Astrocyte (in vitro differentiated cells and primary cell): ENCODE data around the gene METTL25. TPM values are rescaled to one million over a fixed set of nuclear protein-coding genes. Genes with fewer than 3 reads are reported as not detected.

Experiments used
- DNase-seq: peaks from one replicate; pipeline ENCODE4 v3.0.0-alpha.2; 2010; ENCODE audit warnings: low read depth
- FAIRE-seq: peaks from 2 replicates; lab custom pipeline; 2011; peaks lifted over from hg19 to GRCh38; lab: Jason Lieb, UNC
- H2AFZ ChIP-seq: 2 replicates; pipeline ENCODE4 v1.6.0; 2012; ENCODE audit warnings: low read depth, low read length, inconsistent platforms
- H3K27ac ChIP-seq: 2 replicates; pipeline ENCODE4 v1.5.1; 2011; ENCODE audit warnings: low read depth, low read length, inconsistent platforms
- H3K27me3 ChIP-seq: 2 replicates; pipeline ENCODE4 v1.6.0; 2011; ENCODE audit warnings: low read length, inconsistent platforms; ENCODE audit not compliant: insufficient read depth
- H3K36me3 ChIP-seq: 2 replicates; pipeline ENCODE4 v1.5.1; 2011; ENCODE audit warnings: low read length, inconsistent platforms; ENCODE audit not compliant: insufficient read depth
- H3K4me1 ChIP-seq: 2 replicates; pipeline ENCODE4 v1.5.1; 2011; ENCODE audit warnings: low read length, inconsistent platforms; ENCODE audit not compliant: insufficient read depth
- H3K4me2 ChIP-seq: 2 replicates; pipeline ENCODE4 v1.6.0; 2012; ENCODE audit warnings: low read length, inconsistent platforms
- H3K4me3 ChIP-seq: 2 replicates; pipeline ENCODE4 v1.5.1; 2011; ENCODE audit warnings: low read depth, mild to moderate bottlenecking, low read length, inconsistent platforms; ENCODE audit not compliant: insufficient read depth
- H3K79me2 ChIP-seq: 2 replicates; pipeline ENCODE4 v1.6.0; 2012; ENCODE audit warnings: mild to moderate bottlenecking, low read length, inconsistent platforms; ENCODE audit not compliant: insufficient read depth
- H3K9ac ChIP-seq: 2 replicates; pipeline ENCODE4 v1.6.0; 2012; ENCODE audit warnings: mild to moderate bottlenecking, low read length, inconsistent platforms
- H3K9me3 ChIP-seq: 2 replicates; pipeline ENCODE4 v1.5.1; 2012; ENCODE audit warnings: low read depth, mild to moderate bottlenecking, low read length, inconsistent platforms; ENCODE audit not compliant: insufficient read depth
- H4K20me1 ChIP-seq: 2 replicates; pipeline ENCODE4 v1.6.0; 2012; ENCODE audit warnings: low read length, inconsistent platforms; ENCODE audit not compliant: insufficient read depth
- H3K27ac Mint-ChIP-seq: one replicate; pipeline ENCODE4 v1.8.0; 2021; ENCODE audit warnings: mild to moderate bottlenecking, mixed read lengths; ENCODE audit not compliant: unreplicated experiment
- H3K27me3 Mint-ChIP-seq: one replicate; pipeline ENCODE4 v1.8.0; 2021; ENCODE audit warnings: low read depth, mixed read lengths; ENCODE audit not compliant: unreplicated experiment
- H3K36me3 Mint-ChIP-seq: one replicate; pipeline ENCODE4 v1.8.0; 2021; ENCODE audit warnings: low read depth, mixed read lengths; ENCODE audit not compliant: unreplicated experiment
- H3K4me1 Mint-ChIP-seq: one replicate; pipeline ENCODE4 v1.8.0; 2021; ENCODE audit warnings: low read depth, mixed read lengths; ENCODE audit not compliant: unreplicated experiment
- H3K4me3 Mint-ChIP-seq: one replicate; pipeline ENCODE4 v1.8.0; 2021; ENCODE audit warnings: mild to moderate bottlenecking, moderate library complexity, mixed read lengths; ENCODE audit not compliant: unreplicated experiment
- H3K9me3 Mint-ChIP-seq: one replicate; pipeline ENCODE4 v1.8.0; 2021; ENCODE audit warnings: mild to moderate bottlenecking, mixed read lengths; ENCODE audit not compliant: unreplicated experiment
- CTCF ChIP-seq: IDR thresholded peaks from 2 replicates; pipeline ENCODE4 v1.5.1; 2011; ENCODE audit warnings: low read depth, mild to moderate bottlenecking, inconsistent platforms, low read length, moderate library complexity; ENCODE audit not compliant: insufficient read depth
- EZH2 ChIP-seq: IDR thresholded peaks from 2 replicates; pipeline ENCODE4 v1.6.1; 2012; ENCODE audit warnings: mild to moderate bottlenecking, low read length, inconsistent platforms; ENCODE audit not compliant: insufficient read depth
- total RNA-seq: library from RNA; stranded (reverse); gene quantifications from 2 replicates; pipeline ENCODE4 v1.2.1, GENCODE V29; 2021

The METTL25 gene
- total RNA-seq, 1 donor from 2014 or later = 9.4 TPM

GRCh38 chr12:82524641-82525040 lies 166.3 kb downstream of the METTL25 start:
- H3K27me3 ChIP-seq = no peaks in the 10 kb centered on the region
- no peaks in the 10 kb centered on the region for H3K4me1 ChIP-seq
- Mint-ChIP-seq H3K4me3 (no peak overlapping the region), H3K27ac (no peak overlapping the region), H3K4me1 (peaks cover 7% of the 10 kb centered on the region), H3K9me3 (no peaks in the 10 kb centered on the region), H3K27me3 (no peaks in the 10 kb centered on the region), H3K36me3 (no peaks in the 10 kb centered on the region)
- no peaks in the 10 kb centered on the region for H3K36me3 ChIP-seq
- DNase-seq (no peak), FAIRE-seq (no peak)
- H3K27ac ChIP-seq = no peak overlapping the region
- no peaks in the 10 kb centered on the region for H4K20me1 ChIP-seq
- H3K9ac ChIP-seq = no peak overlapping the region
- H3K79me2 ChIP-seq = no peaks in the 10 kb centered on the region
- no peak overlapping the region for H2AFZ ChIP-seq
- no peak overlapping the region for H3K4me3 ChIP-seq
- no peak for TF ChIP-seq CTCF
- TF ChIP-seq EZH2 = no peak
- no peak overlapping the region for H3K4me2 ChIP-seq
- no peaks in the 10 kb centered on the region for H3K9me3 ChIP-seq

- Histone ChIP-seq H3K36me3 (no peaks in the 10 kb centered on the region), H3K79me2 (no peaks in the 10 kb centered on the region), H3K4me1 (no peaks in the 10 kb centered on the region), H3K27me3 (no peaks in the 10 kb centered on the region), H3K4me3 (no peak overlapping the region), H3K27ac (no peak overlapping the region), H3K9ac (no peak overlapping the region), H2AFZ (no peak overlapping the region), H3K9me3 (no peaks in the 10 kb centered on the region), H4K20me1 (no peaks in the 10 kb centered on the region), H3K4me2 (no peak overlapping the region)
- TF ChIP-seq EZH2 = no peak
- TF ChIP-seq CTCF = no peak
- H3K27ac Mint-ChIP-seq = no peak overlapping the region
- no peak overlapping the region for H3K4me3 Mint-ChIP-seq
- peaks cover 7% of the 10 kb centered on the region for H3K4me1 Mint-ChIP-seq
- no peaks in the 10 kb centered on the region for H3K27me3 Mint-ChIP-seq
- H3K9me3 Mint-ChIP-seq = no peaks in the 10 kb centered on the region
- DNase-seq (no peak), FAIRE-seq (no peak)
- H3K36me3 Mint-ChIP-seq = no peaks in the 10 kb centered on the region
These were observed 167.3 kb downstream of the METTL25 start for GRCh38 chr12:82525616-82526015.

- peak; percentile 97 for TF ChIP-seq CTCF
- no peak for TF ChIP-seq EZH2
- FAIRE-seq (no peak), DNase-seq (peak; percentile 41)
- Histone ChIP-seq H3K4me2 (no peak overlapping the region), H3K27me3 (no peaks in the 10 kb centered on the region), H3K36me3 (no peaks in the 10 kb centered on the region), H3K9ac (no peak overlapping the region), H3K4me3 (no peak overlapping the region), H3K4me1 (no peaks in the 10 kb centered on the region), H2AFZ (no peak overlapping the region), H3K27ac (no peak overlapping the region), H3K9me3 (no peaks in the 10 kb centered on the region), H3K79me2 (no peaks in the 10 kb centered on the region), H4K20me1 (no peaks in the 10 kb centered on the region)
- Mint-ChIP-seq H3K36me3 (no peaks in the 10 kb centered on the region), H3K4me1 (peaks cover 7% of the 10 kb centered on the region), H3K27ac (no peak overlapping the region), H3K27me3 (no peaks in the 10 kb centered on the region), H3K9me3 (no peaks in the 10 kb centered on the region), H3K4me3 (no peak overlapping the region)
These were observed 168.9 kb downstream of the METTL25 start for GRCh38 chr12:82527165-82527780.
